Measurements from ENCODE around the gene ALG13.
"Not testable (repeated sequence)": the region's sequence is repeated elsewhere in the genome, so short reads cannot be mapped to it uniquely, and the experiment has no call there.

Gene ALG13

DNA sequence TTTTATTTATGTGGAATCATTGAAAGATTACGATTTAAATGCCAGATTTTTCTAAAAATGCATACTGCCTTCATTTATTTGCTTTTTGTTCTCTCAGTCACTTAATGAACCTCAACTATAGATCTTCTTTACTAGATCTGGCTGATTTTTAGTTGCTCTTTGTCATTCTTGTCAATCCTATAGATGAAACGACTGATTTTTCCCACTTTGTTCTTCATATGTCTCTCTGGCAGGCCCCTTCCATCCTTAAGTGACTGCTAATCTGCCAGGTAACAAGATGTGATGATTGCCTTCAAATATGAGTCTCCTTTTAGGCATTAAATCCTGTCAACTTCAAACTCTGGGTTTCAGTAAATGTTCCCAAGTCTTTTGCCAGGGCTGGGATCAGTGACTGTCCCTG, 61.0 kb downstream of the ALG13 start:
- no peak for DNase-seq (ENCODE audit: low read depth, low spot score)
- no peak overlapping the region for H3K4me3 ChIP-seq (ENCODE audit: low read length)

- DNase-seq (ENCODE audit: low read depth, low spot score) = no peak
Observed at GRCh38 chrX:111743316-111743715, 62.3 kb downstream of the ALG13 start.

DNA sequence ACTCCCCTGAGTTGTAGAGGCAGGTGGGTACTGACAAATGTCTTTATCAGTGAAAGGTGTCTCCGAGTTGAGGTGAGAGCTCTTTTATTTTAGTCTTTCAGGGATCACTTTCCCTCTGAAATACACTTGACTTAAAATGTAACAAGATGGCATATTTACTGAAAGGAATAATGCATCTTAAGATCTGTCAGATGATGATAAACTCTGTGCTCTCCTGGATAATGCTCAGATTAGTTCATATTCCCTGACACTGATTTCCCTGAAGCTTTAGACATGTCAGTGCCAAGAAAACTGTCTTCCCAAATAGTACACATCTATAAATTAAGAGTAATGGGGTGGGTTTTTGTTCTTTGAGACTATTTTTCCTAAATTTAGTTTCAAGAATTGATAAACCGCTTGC, 75.5 kb downstream of the ALG13 start:
- no peak for DNase-seq (ENCODE audit: low read depth, low spot score)
- no peak overlapping the region for H3K4me3 ChIP-seq (ENCODE audit: low read length)

More at GRCh38 chrX:111743316-111743715, 62.3 kb downstream of the ALG13 start:
- H3K4me3 ChIP-seq (ENCODE audit: low read length) = no peak overlapping the region

- DNase-seq (ENCODE audit: low read depth, low spot score) = no peak
- no peak overlapping the region for H3K4me3 ChIP-seq (ENCODE audit: low read length)
Observed at GRCh38 chrX:111759686-111760085, 78.7 kb downstream of the ALG13 start.

DNA sequence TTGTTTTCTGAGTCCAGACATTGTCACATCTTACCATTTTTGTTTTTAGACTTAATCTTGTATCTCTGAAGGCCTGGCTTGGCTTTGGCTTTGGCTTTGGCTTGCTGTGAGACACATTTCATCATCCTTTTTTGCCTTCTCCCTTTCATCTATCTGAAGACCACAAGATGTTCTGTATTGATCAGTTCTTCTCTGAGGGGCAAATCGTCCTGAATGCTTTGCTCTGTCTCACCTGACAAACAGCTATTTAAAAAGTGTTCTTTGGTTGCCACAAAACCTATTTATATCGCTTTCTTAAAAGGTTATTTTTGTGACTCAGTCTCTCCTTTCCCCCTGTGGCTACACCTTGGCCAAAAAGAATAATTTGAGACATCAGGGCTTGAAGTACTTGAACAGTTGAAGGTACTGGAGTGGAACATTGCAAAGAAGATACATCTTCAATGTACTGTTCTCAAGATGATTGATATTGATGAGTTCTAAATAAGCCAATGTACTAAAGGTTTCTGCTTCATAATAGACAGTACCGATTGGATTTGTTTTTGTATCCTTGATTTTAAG, 80.7 kb downstream of the ALG13 start:
- no peak for DNase-seq (ENCODE audit: low read depth, low spot score)
- no peak overlapping the region for H3K4me3 ChIP-seq (ENCODE audit: low read length)

GRCh38 chrX:111778591-111778990, 97.6 kb downstream of the ALG13 start:
- DNase-seq (ENCODE audit: low read depth, low spot score) = no peak

DNA sequence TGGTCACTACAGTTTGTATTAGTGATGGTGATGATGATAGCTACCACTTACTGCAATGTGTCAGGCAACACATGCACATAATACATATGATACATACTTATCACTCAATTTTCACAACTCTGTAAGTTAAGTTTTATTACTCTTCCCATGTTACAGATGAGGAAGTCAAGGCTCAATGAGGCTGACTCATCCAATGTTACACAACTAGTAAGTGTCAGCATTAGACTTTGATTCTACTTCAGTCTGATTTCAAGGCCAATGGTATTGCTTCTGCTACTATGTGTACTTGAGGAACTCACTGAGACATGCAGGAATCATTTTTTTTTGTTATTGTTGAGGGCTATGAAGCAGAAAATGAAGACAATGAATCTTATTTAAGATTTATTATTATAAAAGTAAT, 98.6 kb downstream of the ALG13 start:
- no peak overlapping the region for H3K4me3 ChIP-seq (ENCODE audit: low read length)
- DNase-seq (ENCODE audit: low read depth, low spot score) = no peak

More at GRCh38 chrX:111778591-111778990, 97.6 kb downstream of the ALG13 start:
- H3K4me3 ChIP-seq (ENCODE audit: low read length) = no peak overlapping the region

DNA sequence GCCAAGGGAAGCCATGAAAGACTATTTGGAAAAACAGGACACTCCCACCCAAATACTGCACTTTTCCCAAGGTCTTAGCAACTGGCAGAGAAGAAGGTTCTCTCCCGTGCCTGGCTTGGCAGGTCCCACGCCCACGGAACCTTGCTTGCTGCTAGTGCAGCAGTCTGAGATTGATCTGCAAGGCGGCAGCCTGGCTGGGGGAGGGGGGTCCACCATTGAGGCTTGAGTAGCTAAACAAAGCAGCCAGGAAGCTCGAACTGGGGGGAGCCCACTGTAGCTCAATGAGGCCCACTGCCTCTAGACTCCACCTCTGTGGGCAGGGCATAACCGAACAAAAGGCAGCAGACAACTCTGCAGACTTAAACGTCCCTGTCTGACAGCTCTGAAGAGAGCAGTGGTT, 103.7 kb downstream of the ALG13 start:
- no peak overlapping the region for H3K4me3 ChIP-seq (ENCODE audit: low read length)
- DNase-seq (ENCODE audit: low read depth, low spot score) = no peak

DNA sequence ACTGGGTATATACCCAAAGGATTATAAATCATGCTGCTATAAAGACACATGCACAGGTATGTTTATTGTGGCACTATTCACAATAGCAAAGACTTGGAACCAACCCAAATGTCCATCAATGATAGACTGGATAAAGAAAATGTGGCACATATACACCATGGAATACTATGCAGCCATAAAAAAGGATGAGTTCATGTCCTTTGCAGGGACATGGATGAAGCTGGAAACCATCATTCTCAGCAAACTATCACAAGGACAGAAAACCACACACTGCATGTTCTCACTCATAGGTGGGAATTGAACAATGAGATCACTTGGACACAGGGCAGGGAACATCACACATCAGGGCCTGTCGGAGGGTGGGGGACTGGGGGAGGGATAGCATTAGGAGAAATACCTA, 109.1 kb downstream of the ALG13 start:
- H3K4me3 ChIP-seq (ENCODE audit: low read length); DNase-seq (ENCODE audit: low read depth, low spot score): not testable (repeated sequence)
